ENCODE results near the gene TMIGD2. TPM values are rescaled to one million over a fixed set of nuclear protein-coding genes. Genes with fewer than 3 reads are reported as not detected.

TMIGD2 gene
- total RNA-seq, 1 experiment from 2014 or later: not detected

- BruUV-seq (replicated peaks): no TSS peak
- no peaks in the 10 kb centered on the region for H3K36me3 ChIP-seq (ENCODE audit: insufficient read depth, low read length, poor library complexity, severe bottlenecking)
- POLR2A ChIA-PET (ENCODE audit: low non-redundant PET): no interaction called here
- no peaks in the 10 kb centered on the region for H3K9me3 ChIP-seq (ENCODE audit: low read depth, low read length, poor library complexity, severe bottlenecking)
- CTCF ChIA-PET: no interaction called here
- intact Hi-C loops (cut with micrococcal nuclease; ENCODE audit: unreplicated experiment): no loop called here
- H3K27me3 ChIP-seq (replicated peaks; ENCODE audit: insufficient read depth, low read depth, low read length, poor library complexity): no peaks in the 10 kb centered on the region
- no peak for DNase-seq (ENCODE audit: low spot score)
- H3K4me3 ChIP-seq (ENCODE audit: low read depth, low read length, poor library complexity, severe bottlenecking): no peak overlapping the region
- H3K27ac ChIP-seq (ENCODE audit: low read depth, low read length, poor library complexity, severe bottlenecking): no peak overlapping the region
- peaks cover 5% of the 10 kb centered on the region for H3K4me1 ChIP-seq (ENCODE audit: insufficient read depth, low read length, poor library complexity, severe bottlenecking)
- TF ChIP-seq EZH2 (IDR thresholded peaks at IDR 0.05; ENCODE audit: borderline replicate concordance, low read depth, low read length, poor library complexity, severe bottlenecking) (no peak), CTCF (conservative IDR thresholded peaks at IDR 0.05; ENCODE audit: low read depth, low read length) (no peak)
Measured at GRCh38 chr19:4300589-4300988, 1.6 kb downstream of the TMIGD2 start.

- Histone ChIP-seq H3K4me1 (ENCODE audit: insufficient read depth, low read length, poor library complexity, severe bottlenecking) (peaks cover 5% of the 10 kb centered on the region), H3K27me3 (replicated peaks; ENCODE audit: insufficient read depth, low read depth, low read length, poor library complexity) (no peaks in the 10 kb centered on the region), H3K27ac (ENCODE audit: low read depth, low read length, poor library complexity, severe bottlenecking) (no peak overlapping the region), H3K9me3 (ENCODE audit: low read depth, low read length, poor library complexity, severe bottlenecking) (no peaks in the 10 kb centered on the region), H3K36me3 (ENCODE audit: insufficient read depth, low read length, poor library complexity, severe bottlenecking) (no peaks in the 10 kb centered on the region), H3K4me3 (ENCODE audit: low read depth, low read length, poor library complexity, severe bottlenecking) (no peak overlapping the region)
- intact Hi-C loops (cut with micrococcal nuclease; ENCODE audit: unreplicated experiment): no loop called here
- DNase-seq (ENCODE audit: low spot score): no peak
- TF ChIP-seq CTCF (conservative IDR thresholded peaks at IDR 0.05; ENCODE audit: low read depth, low read length): no peak
- no peak for TF ChIP-seq EZH2 (IDR thresholded peaks at IDR 0.05; ENCODE audit: borderline replicate concordance, low read depth, low read length, poor library complexity, severe bottlenecking)
- BruUV-seq (replicated peaks): no TSS peak
- ChIA-PET CTCF (no interaction called here), POLR2A (ENCODE audit: low non-redundant PET) (no interaction called here)
Measured at GRCh38 chr19:4298810-4299550, 3.2 kb downstream of the TMIGD2 start.

GRCh38 chr19:4297901-4298809 lies 4.0 kb downstream of the TMIGD2 start:
- TF ChIP-seq EZH2 (IDR thresholded peaks at IDR 0.05; ENCODE audit: borderline replicate concordance, low read depth, low read length, poor library complexity, severe bottlenecking) (no peak), CTCF (conservative IDR thresholded peaks at IDR 0.05; ENCODE audit: low read depth, low read length) (no peak)
- CTCF ChIA-PET: no interaction called here
- POLR2A ChIA-PET (ENCODE audit: low non-redundant PET): no interaction called here
- Histone ChIP-seq H3K27ac (ENCODE audit: low read depth, low read length, poor library complexity, severe bottlenecking) (no peak overlapping the region), H3K27me3 (replicated peaks; ENCODE audit: insufficient read depth, low read depth, low read length, poor library complexity) (no peaks in the 10 kb centered on the region), H3K9me3 (ENCODE audit: low read depth, low read length, poor library complexity, severe bottlenecking) (no peaks in the 10 kb centered on the region), H3K4me1 (ENCODE audit: insufficient read depth, low read length, poor library complexity, severe bottlenecking) (peaks cover 5% of the 10 kb centered on the region), H3K36me3 (ENCODE audit: insufficient read depth, low read length, poor library complexity, severe bottlenecking) (no peaks in the 10 kb centered on the region), H3K4me3 (ENCODE audit: low read depth, low read length, poor library complexity, severe bottlenecking) (no peak overlapping the region)
- BruUV-seq (replicated peaks): no TSS peak
- intact Hi-C loops (cut with micrococcal nuclease; ENCODE audit: unreplicated experiment): no loop called here
- no peak for DNase-seq (ENCODE audit: low spot score)
